RWPE2 (cell line): ENCODE results near the gene DCAF10.

Experiments
- ATAC-seq: fragments of 200-7000 bp; cut with Tn5 transposase; 3 replicates; pipeline ENCODE4 v1.9.1; 2021; ENCODE audit warnings: low read depth
- DNase-seq: peaks from one replicate; pipeline ENCODE4 v3.0.0-alpha.2; 2020; ENCODE audit warnings: low spot score
- H3K27ac ChIP-seq: fragments of 450-650 bp; 2 replicates; pipeline ENCODE4 v1.5.1; 2017; ENCODE audit warnings: mild to moderate bottlenecking; ENCODE audit not compliant: poor library complexity, severe bottlenecking
- H3K27me3 ChIP-seq: fragments of 250-450 bp; sonication (Bioruptor Pico); 2 replicates; pipeline ENCODE4 v1.5.1; 2021; ENCODE audit warnings: mild to moderate bottlenecking, moderate library complexity; ENCODE audit not compliant: insufficient read depth, poor library complexity, severe bottlenecking
- H3K36me3 ChIP-seq: fragments of 250-450 bp; sonication (Bioruptor Pico); 2 replicates; pipeline ENCODE4 v1.5.1; 2020; ENCODE audit warnings: low read depth, mild to moderate bottlenecking, moderate library complexity
- H3K4me1 ChIP-seq: fragments of 250-450 bp; sonication (Bioruptor Pico); 2 replicates; pipeline ENCODE4 v1.5.1; 2021; ENCODE audit warnings: mild to moderate bottlenecking, moderate library complexity; ENCODE audit not compliant: insufficient read depth, poor library complexity, severe bottlenecking
- H3K4me3 ChIP-seq: fragments of 250-450 bp; sonication (Bioruptor Pico); 2 replicates; pipeline ENCODE4 v1.5.1; 2021; ENCODE audit warnings: mild to moderate bottlenecking, moderate library complexity; ENCODE audit not compliant: severe bottlenecking
- H3K9me3 ChIP-seq: fragments of 250-450 bp; sonication (Bioruptor Pico); 2 replicates; pipeline ENCODE4 v1.5.1; 2021; ENCODE audit warnings: mild to moderate bottlenecking, moderate library complexity; ENCODE audit not compliant: severe bottlenecking
- CTCF ChIP-seq: fragments of 450-650 bp; IDR thresholded peaks from one replicate; pipeline ENCODE4 v1.5.1; 2017; ENCODE audit warnings: mild to moderate bottlenecking, moderate library complexity; ENCODE audit not compliant: poor library complexity, severe bottlenecking

Gene DCAF10

GRCh38 chr9:37915911-37916470 lies 115.4 kb downstream of the DCAF10 start:
- peak; percentile 52 for DNase-seq
- Histone ChIP-seq H3K9me3 (no peaks in the 10 kb centered on the region), H3K27me3 (no peaks in the 10 kb centered on the region), H3K4me3 (no peak overlapping the region), H3K36me3 (peaks cover 23% of the 10 kb centered on the region), H3K4me1 (no peaks in the 10 kb centered on the region), H3K27ac (no peak overlapping the region)
- ATAC-seq = no peak
- TF ChIP-seq CTCF = no peak

- Histone ChIP-seq H3K4me3 (no peak overlapping the region), H3K27me3 (no peaks in the 10 kb centered on the region), H3K36me3 (peaks cover 23% of the 10 kb centered on the region), H3K9me3 (no peaks in the 10 kb centered on the region), H3K4me1 (peaks cover 4% of the 10 kb centered on the region), H3K27ac (peak overlapping the region; percentile 9)
- ATAC-seq (no peak), DNase-seq (peak; percentile 51)
- no peak for TF ChIP-seq CTCF
Observed at GRCh38 chr9:37916471-37917312, 116.1 kb downstream of the DCAF10 start.
